Right lobe of liver (tissue), 6 donors: ENCODE measurements around the gene SEMA3C. TPM values are rescaled to one million over a fixed set of nuclear protein-coding genes. Genes with fewer than 3 reads are reported as not detected.

Experiments used
- ATAC-seq, 4 donors: fragments of 200-7000 bp; cut with Tn5 transposase; one replicate each; pipeline ENCODE4 v1.9.1; 2020; ENCODE audit warnings: mild to moderate bottlenecking in 4 of 4, moderate library complexity in 4 of 4
- DNase-seq, 3 donors: peaks; one replicate each; pipeline ENCODE4 v3.0.0-alpha.2; 2020
- H3K27ac ChIP-seq, 3 donors: fragments of 200-600 bp; one replicate each; pipeline ENCODE4 v1.8.0; 2022
- H3K27me3 ChIP-seq, 2 donors: fragments of 200-600 bp; one replicate each; pipeline ENCODE4 v1.8.0; 2022
- H3K36me3 ChIP-seq, 4 donors: fragments of 200-600 bp; sonication (generic) in 1 of 4; one replicate each; pipeline versions ENCODE4 v1.5.1 to v1.8.0; 2017 to 2022; ENCODE audit warnings: control low read depth in 1 of 4
- H3K4me1 ChIP-seq, 4 donors: fragments of 200-600 bp; sonication (generic) in 1 of 4; one replicate each; pipeline versions ENCODE4 v1.5.1 to v1.8.0; 2017 to 2022; ENCODE audit warnings: control low read depth in 1 of 4
- H3K4me3 ChIP-seq, 3 donors: fragments of 200-600 bp; one replicate each; pipeline ENCODE4 v1.8.0; 2022
- H3K9me3 ChIP-seq, 4 donors: fragments of 200-600 bp; sonication (generic) in 1 of 4; one replicate each; pipeline versions ENCODE4 v1.5.1 to v1.8.0; 2017 to 2022; ENCODE audit warnings: control low read depth in 1 of 4
- CTCF ChIP-seq, 4 donors: fragments of 200-600 bp in 3 of 4; fragments of 450-650 bp in 1 of 4; IDR thresholded peaks; one replicate each; pipeline versions ENCODE4 v1.5.1 to v1.8.0; 2016 to 2022; ENCODE audit warnings: antibody characterized with exemption in 4 of 4, mild to moderate bottlenecking in 2 of 4
- POLR2A ChIP-seq: fragments of 450-650 bp; IDR thresholded peaks from one replicate; pipeline ENCODE4 v1.6.1; 2017; ENCODE audit warnings: antibody characterized with exemption, mild to moderate bottlenecking
- WGBS: methylation state at CpG from one replicate; pipeline ENCODE4 v1.1.6; 2018; ENCODE audit warnings: low coverage, low lambda C conversion rate; ENCODE audit not compliant: insufficient coverage; ENCODE audit errors: missing lambda C conversion rate; 5-methylcytosine and 5-hydroxymethylcytosine counted together
- intact Hi-C, 2 donors: fragments of 100-400 bp; cut with DNase I; formaldehyde crosslinking; loops; one replicate each; pipeline versions ENCODE4 v1.11.2 to v1.14.1; 2022
- total RNA-seq, 6 experiments: library from RNA; depleted of rRNA in 2 of 6; stranded (reverse); fragments of >200 nt in 2 of 6; fragmentation: NEBNext Ultra II Directional in 3 of 6; extraction: Animal tissue kit (Norgen Biotek cat#: 25700) in 3 of 6; gene quantifications; one replicate each; pipeline versions ENCODE4 v1.1.0 to v1.2.4, GENCODE V29; 2016 to 2023
- donor health status: DM: no; HTN: yes; CAD: no.
- donor health status: DM: no; HTN: no; CAD: no.
- donor health status: DM: no; HTN: no; CAD: no.
- donor health status: DM: no; HTN: yes; CAD: no.
- donor health status: DM: no; HTN: yes; CAD: no.

The SEMA3C gene
- total RNA-seq, 6 experiments from 2014 or later = 0.23 to 1.3 (median 0.53) TPM

DNA sequence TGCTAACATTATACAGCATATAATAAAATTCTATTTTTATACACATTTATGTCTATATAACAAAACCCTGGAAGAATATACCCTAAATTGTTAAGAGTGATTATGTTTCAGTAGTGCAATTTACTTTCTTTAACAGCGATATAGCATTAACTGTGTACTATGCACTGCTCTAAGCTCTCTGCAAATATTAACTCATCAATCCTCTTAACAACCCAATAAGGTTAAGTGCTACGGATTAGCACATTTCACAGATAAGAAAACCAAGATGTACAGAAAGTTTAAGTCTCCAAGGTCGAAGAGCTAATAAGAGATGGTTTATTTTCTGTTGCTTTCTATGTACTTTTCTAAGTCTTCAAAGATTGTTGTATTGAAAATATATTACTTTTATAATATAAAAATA is 95.8 kb downstream of the SEMA3C start:
- Histone ChIP-seq H3K9me3 (no peaks in the 10 kb centered on the region), H3K27ac (no peak overlapping the region), H3K36me3 (no peaks in the 10 kb centered on the region), H3K4me1 (no peaks in the 10 kb centered on the region), H3K4me3 (no peak overlapping the region), H3K27me3 (no peaks in the 10 kb centered on the region)
- no peak for DNase-seq
- WGBS = 39% methylated on average over 3 of the region's 3 CpGs
- TF ChIP-seq POLR2A (no peak), CTCF (IDR thresholded peaks at IDR 0.05) (no peak)
- intact Hi-C loops = no loop called here
- no peak for ATAC-seq

- intact Hi-C loops = no loop called here
- WGBS = 49% methylated on average over 3 of the region's 3 CpGs
- ATAC-seq (peak in 1 of 4 donors; percentile 26), DNase-seq (no peak)
- H3K27ac ChIP-seq = no peak overlapping the region
- H3K9me3 ChIP-seq = no peaks in the 10 kb centered on the region
- no peaks in the 10 kb centered on the region for H3K4me1 ChIP-seq
- no peak overlapping the region for H3K4me3 ChIP-seq
- no peak for TF ChIP-seq CTCF (IDR thresholded peaks at IDR 0.05)
- TF ChIP-seq POLR2A = no peak
- H3K27me3 ChIP-seq = no peaks in the 10 kb centered on the region
- peaks cover 0 to 1% (median 0%) of the 10 kb centered on the region in 4 donors for H3K36me3 ChIP-seq
Observed at GRCh38 chr7:80821771-80822319, 97.0 kb downstream of the SEMA3C start.

DNA sequence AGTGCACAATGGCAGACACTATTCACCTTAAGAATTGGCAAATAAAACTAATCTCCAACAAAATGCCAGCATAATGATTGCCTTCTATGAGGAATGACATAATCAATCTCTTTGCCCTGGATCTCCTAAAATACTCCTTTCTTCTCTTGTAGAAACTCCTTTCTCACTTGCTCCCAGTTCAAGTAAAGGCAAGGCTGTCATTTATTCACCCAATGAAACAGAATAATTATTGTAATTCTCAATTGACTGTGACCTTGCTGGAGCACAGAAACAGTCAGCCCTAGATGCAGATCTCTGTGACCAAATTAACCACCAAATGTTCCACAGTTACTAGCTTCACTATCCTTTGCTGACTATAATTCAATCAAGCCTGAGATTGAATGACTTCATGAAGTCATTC is 99.3 kb downstream of the SEMA3C start:
- no peaks in the 10 kb centered on the region for H3K4me1 ChIP-seq
- H3K9me3 ChIP-seq = no peaks in the 10 kb centered on the region
- H3K36me3 ChIP-seq = peaks cover 0 to 1% (median 0%) of the 10 kb centered on the region in 4 donors
- H3K27me3 ChIP-seq = no peaks in the 10 kb centered on the region
- TF ChIP-seq POLR2A (no peak), CTCF (IDR thresholded peaks at IDR 0.05) (no peak)
- ATAC-seq = no peak
- no peak overlapping the region for H3K27ac ChIP-seq
- H3K4me3 ChIP-seq = no peak overlapping the region
- DNase-seq = no peak
- intact Hi-C loops = no loop called here

GRCh38 chr7:80818181-80818580 is 100.7 kb downstream of the SEMA3C start:
- no peaks in the 10 kb centered on the region for H3K4me1 ChIP-seq
- DNase-seq (no peak), ATAC-seq (no peak)
- H3K27me3 ChIP-seq = no peaks in the 10 kb centered on the region
- peaks cover 0 to 1% (median 0%) of the 10 kb centered on the region in 4 donors for H3K36me3 ChIP-seq
- TF ChIP-seq POLR2A = no peak
- no peak for TF ChIP-seq CTCF (IDR thresholded peaks at IDR 0.05)
- no peaks in the 10 kb centered on the region for H3K9me3 ChIP-seq
- 57% methylated on average over 5 of the region's 5 CpGs for WGBS
- H3K4me3 ChIP-seq = no peak overlapping the region
- no peak overlapping the region for H3K27ac ChIP-seq
- intact Hi-C loops = no loop called here

GRCh38 chr7:80816806-80817205 is 102.0 kb downstream of the SEMA3C start:
- Histone ChIP-seq H3K27me3 (no peaks in the 10 kb centered on the region), H3K4me3 (no peak overlapping the region), H3K9me3 (no peaks in the 10 kb centered on the region), H3K36me3 (peaks cover 0 to 1% (median 0%) of the 10 kb centered on the region in 4 donors), H3K4me1 (no peaks in the 10 kb centered on the region), H3K27ac (no peak overlapping the region)
- whole genome bisulfite sequencing = 22% methylated on average over 2 of the region's 2 CpGs
- DNase-seq (no peak), ATAC-seq (no peak)
- no peak for TF ChIP-seq CTCF (IDR thresholded peaks at IDR 0.05)
- no peak for TF ChIP-seq POLR2A
- intact Hi-C loops = no loop called here
